Measurements from ENCODE around the gene OTOS.

The OTOS gene

DNA sequence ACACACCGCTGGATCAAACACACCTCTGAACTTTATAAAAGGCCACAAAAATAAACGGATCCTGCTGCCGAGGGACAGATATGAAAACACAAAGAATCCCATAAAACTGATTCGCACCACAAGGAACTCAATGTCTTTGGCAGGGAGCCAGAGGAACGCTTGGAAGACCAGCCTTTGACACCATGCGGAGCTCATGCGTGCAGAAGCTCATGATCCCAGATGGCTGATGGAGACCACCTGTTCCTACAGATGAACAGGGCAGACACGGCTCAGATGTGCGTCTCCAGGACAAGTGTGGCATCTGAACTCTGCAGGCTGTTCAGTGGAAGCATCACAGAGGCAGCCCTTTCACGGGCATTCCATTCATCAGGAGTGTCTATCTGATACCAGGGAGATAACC, 29.2 kb downstream of the OTOS start:
- DNase-seq: no peak

DNA sequence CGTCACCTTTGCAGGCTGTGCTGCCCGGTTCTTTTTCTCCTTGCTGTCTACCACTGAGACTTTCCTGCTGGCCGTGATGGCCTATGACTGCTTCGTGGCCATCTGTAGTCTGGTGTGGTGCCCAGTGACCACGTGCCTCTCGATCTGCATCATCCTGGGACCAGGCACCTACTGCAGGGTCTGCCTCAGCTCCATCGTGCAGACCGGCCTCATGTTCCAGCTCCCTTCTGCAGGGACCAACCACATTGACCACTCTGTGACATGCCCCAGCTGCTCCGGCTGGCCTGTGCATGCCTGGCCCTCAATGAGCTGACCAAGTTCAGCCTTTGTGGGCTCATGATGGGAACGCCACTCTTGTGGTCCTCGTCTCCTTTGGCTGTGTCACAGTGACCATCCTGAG, 31.1 kb downstream of the OTOS start:
- DNase-seq: no peak

DNA sequence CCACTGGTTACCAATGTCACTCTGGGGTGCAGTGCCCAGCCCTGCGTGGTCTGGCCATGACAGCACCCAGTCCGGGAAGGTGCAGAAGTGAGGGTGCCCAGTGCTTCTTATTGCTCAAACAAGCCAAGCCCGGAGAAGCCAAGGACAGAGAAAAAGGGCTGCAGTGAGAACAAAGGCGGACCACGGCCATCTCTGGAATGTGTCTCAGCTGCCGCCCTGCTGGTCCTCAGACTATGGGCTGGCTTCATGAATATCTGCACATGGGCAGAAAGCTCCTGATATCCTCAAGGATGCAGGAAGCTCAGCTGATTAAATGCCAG, 33.0 kb downstream of the OTOS start:
- no peak for DNase-seq

DNA sequence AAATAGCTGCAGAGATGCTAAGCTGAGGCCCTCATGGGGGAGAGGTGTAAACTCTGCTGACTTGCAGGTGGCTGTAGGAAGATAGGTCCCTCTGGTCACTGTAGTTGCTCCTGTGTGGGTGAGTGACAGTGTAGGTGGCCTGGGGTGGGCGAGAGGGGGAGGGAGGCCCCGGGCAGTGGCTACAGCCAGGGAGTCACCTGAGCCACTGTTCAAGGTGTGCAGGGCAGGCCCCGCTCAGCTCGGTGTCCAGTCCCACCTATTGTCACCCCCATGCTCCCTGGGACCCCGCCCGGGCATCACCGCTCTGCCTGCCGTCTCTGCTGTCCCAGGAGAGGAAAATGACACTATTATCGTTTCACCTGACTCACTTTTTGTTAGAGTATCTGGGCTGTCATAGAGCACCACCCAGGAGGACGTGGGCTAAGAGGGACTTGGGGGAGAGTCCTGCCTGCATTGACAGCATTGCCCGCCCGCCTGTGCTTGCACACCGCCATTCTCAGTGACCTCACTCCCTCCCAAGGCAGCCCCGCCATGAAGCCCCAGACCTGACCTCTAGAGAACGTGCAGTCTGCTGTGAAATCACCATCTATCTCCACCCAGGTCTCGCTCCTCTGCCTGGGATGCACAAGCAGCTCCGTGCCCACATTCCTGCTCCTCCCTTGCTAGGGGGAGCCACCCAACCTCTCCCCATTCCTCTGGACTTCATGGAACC, 33.5 kb downstream of the OTOS start:
- DNase-seq: no peak

DNA sequence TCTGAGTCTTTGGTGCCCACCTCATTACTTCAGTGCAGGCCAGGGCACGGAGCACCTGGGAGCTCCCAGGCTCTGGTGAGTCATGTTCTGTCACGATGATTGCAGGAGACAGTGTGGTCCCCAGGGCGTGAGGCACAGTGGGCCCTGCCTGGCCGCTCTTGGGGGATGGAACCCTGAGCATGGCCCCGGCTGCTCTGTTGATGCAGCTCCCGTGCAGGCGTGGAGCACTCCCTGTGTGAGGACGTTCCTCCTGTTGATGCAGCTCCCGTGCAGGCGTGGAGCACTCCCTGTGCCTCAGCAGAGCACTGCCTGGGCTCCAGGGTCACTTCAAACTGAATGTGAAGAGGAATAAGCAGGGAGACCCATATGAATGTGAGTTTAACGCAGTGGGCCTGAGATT, 34.5 kb downstream of the OTOS start:
- no peak for DNase-seq

DNA sequence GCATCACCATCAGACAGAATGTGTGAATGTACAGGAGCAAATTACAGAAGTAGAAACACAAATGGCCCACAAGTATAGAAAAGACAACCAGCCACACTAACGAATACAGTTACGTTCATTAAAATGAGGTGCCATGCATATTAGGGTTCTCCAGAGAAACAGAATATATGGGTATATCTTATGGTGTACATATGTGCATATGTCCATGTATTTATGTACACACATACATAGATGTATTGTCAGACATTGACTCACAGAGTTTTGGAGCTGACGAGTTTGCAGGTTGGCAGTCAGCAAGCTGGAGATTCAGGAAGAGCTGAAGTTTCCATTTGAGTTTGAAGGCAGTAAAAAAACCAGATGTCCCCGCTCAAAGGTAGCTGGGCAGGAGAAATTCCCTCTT, 37.3 kb downstream of the OTOS start:
- no peak for DNase-seq

DNA sequence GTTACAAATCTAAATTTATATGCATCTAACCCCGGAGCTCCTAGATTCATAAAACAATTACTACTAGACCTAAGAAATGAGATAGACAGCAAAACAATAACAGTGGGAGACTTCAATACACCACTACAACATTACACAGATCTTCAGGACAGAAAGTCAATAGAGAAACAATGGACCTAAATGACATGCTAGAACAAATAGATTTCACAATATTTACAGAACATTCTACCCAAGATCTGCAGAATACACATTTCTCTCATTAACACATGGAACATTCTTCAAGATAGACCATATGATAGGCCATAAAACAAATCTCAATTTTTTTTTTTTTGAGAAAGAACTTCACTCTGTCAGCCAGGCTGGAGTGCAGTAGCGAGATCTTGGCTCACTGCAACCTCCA, 42.1 kb downstream of the OTOS start:
- no peak for DNase-seq

DNA sequence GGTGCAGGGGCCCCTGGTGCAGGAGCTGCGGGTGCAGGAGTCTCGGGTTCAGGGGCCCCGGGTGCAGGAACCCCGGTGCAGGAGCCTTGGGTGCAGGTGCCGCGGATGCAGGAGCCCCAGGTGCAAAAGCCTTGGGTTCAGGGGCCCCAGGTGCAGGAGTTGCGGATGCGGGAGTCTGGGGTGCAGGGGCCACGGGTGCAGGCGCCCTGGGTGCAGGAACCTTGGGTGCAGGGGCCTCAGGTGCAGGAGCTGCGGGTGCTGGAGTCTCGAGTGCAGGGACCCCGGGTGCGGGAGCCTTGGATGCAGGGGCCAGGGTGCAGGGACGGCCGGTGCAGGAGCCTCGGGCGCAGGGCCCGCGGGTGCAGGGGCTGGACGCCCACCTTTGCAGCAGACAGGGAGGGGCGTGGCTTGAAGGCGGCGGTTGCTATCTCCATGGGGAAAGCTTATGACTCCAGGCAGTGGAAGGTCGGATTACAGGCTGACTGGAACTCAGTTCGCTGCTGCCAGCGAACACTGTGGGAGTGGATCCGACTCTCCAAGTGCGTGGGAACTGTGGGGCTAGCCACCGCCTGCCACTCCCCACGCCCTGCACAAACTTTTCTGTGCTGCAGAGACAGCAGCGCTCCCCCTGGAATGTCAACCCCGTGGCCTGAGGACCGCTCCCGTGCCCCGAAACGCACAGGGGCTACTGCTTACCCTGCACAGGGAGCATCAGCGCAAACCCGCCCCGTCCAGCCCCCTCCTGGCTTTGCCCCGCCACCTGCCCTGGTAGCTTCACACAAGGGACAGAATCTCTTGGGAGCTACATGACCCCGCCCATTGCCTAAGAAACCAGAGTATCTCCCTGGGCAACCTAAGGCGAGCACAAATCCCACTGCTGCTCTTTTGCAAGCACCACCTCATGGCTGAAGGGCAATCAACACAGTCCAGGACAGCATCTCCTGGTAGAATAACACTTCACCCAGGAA, 44.6 kb downstream of the OTOS start:
- no peak for DNase-seq

DNA sequence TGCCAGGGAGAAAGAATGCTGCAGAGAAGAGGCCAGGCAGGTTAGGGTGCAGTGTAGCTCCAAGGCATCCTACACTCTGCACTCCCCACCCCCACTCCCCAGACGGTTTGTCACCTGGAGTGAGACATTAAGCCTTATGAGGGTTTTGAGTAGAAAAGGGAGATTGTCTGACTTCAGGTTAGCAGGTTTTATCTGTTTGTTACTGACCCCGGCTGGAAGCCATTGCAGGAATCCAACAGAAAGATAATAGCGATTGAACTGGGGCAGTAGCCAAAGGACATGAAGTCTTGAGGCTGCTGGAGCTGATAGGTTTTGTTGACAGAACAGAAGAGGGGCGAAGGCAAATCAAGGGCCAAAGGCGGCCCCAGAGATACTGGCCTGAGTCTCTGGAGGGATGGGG, 51.2 kb downstream of the OTOS start:
- DNase-seq: no peak

Data from activated CD4-positive, CD25-positive, alpha-beta regulatory T cell (primary cell).